ENCODE results near the gene DEPDC7. TPM values are rescaled to one million over a fixed set of nuclear protein-coding genes. Genes with fewer than 3 reads are reported as not detected.

DEPDC7 gene
- total and polyA plus RNA-seq, 2 donors (not counting 1 experiment from before 2014, with no cell fraction given), result 0.07 TPM; not detected in 1

DNA sequence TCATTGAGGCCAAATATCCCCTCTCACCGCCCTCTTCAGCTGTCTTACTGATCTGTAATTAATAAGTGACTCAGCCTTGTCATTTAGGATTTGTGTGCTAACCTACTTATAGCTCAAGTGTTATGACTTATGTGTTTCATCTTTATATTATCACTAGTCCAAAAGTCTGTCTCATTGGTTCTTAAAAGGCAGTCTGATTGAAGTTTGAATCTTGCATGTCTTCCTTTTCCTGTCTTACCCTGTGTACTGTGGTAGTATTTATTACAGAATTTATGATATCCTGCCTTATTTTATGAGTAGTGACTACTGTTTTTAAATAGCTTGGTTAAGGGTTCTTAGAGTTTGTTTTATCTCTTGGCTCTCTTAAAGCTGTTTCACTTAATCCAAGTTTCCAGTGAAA, 6.3 kb downstream of the DEPDC7 start:
- WGBS (ENCODE audit: insufficient coverage), result no CpG with 5 or more reads among the region's 1 CpG

DNA sequence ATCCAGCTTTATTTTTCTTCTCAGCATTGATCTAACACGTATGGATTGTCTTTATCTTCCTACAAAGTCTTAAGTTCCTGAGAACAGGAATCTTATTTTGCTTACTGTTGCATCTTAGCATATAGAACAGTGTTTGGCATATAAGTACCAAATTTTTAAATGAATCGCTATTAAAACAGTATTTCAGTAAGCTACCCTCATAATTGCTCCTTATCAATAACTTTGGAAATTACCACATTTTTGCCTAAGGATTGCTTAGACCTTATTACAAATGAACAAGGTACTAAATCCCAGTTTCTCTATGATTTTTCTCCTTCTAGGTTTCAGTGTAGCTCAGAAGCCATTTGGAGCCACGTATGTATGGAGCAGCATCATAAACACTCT, 9.7 kb downstream of the DEPDC7 start:
- Histone ChIP-seq H3K9me3 (ENCODE audit: control extremely low read depth in 1 of 3, control insufficient read depth in 2 of 3, insufficient read depth in 1 of 3, low read length in 2 of 3) (no peaks in the 10 kb centered on the region), H3K4me2 (replicated peaks; ENCODE audit: low read depth, low read length, poor library complexity, severe bottlenecking) (no peak overlapping the region), H3K9ac (ENCODE audit: low read length) (no peak overlapping the region), H3K4me3 (ENCODE audit: control extremely low read depth in 1 of 5, extremely low read depth in 1 of 5, insufficient read depth in 1 of 5, low read depth in 2 of 5, low read length in 4 of 5) (no peak overlapping the region), H3K79me2 (ENCODE audit: control insufficient read depth, insufficient read depth, low read length) (no peaks in the 10 kb centered on the region), H3K36me3 (replicated peaks in 1 of 2; ENCODE audit: control extremely low read depth in 1 of 2, control insufficient read depth in 1 of 2, extremely low read depth in 1 of 2, insufficient read depth in 2 of 2, low read length in 1 of 2) (no peaks in the 10 kb centered on the region), H3K27me3 (replicated peaks in 1 of 4; ENCODE audit: control extremely low read depth in 1 of 4, control insufficient read depth in 3 of 4, insufficient read depth in 4 of 4, low read length in 3 of 4) (no peaks in the 10 kb centered on the region), H3K4me1 (ENCODE audit: control insufficient read depth in 2 of 2, insufficient read depth in 2 of 2, low read length in 2 of 2) (no peaks in the 10 kb centered on the region), H4K20me1 (ENCODE audit: control insufficient read depth, insufficient read depth, low read length, poor library complexity, severe bottlenecking) (no peaks in the 10 kb centered on the region), H2AFZ (ENCODE audit: insufficient read depth, low read depth, low read length, poor library complexity, severe bottlenecking) (no peak overlapping the region), H3K27ac (ENCODE audit: low read length in 2 of 2) (no peak overlapping the region)
- CTCF ChIA-PET, result interaction anchor here (2.7 kb wide), 1 partner anchor 41 kb away, joined by 7 read pairs; no protein-coding TSS in a partner anchor
- H3K4me1 Mint-ChIP-seq, result no peaks in the 10 kb centered on the region
- no peaks in the 10 kb centered on the region for H3K9me3 Mint-ChIP-seq (ENCODE audit: insufficient read depth)
- H3K4me3 Mint-ChIP-seq, result no peak overlapping the region
- POLR2A ChIA-PET, result no interaction called here
- no CpG with 5 or more reads among the region's 3 CpGs for WGBS (ENCODE audit: insufficient coverage)
- ATAC-seq (ENCODE audit: low read depth) (no peak), DNase-seq (no peak)
- no peak overlapping the region for H3K27ac Mint-ChIP-seq
- intact Hi-C loops (cut with micrococcal nuclease), result no loop called here
- H3K27me3 Mint-ChIP-seq, result peaks cover 15% of the 10 kb centered on the region
- TF ChIP-seq, protein P1, sequence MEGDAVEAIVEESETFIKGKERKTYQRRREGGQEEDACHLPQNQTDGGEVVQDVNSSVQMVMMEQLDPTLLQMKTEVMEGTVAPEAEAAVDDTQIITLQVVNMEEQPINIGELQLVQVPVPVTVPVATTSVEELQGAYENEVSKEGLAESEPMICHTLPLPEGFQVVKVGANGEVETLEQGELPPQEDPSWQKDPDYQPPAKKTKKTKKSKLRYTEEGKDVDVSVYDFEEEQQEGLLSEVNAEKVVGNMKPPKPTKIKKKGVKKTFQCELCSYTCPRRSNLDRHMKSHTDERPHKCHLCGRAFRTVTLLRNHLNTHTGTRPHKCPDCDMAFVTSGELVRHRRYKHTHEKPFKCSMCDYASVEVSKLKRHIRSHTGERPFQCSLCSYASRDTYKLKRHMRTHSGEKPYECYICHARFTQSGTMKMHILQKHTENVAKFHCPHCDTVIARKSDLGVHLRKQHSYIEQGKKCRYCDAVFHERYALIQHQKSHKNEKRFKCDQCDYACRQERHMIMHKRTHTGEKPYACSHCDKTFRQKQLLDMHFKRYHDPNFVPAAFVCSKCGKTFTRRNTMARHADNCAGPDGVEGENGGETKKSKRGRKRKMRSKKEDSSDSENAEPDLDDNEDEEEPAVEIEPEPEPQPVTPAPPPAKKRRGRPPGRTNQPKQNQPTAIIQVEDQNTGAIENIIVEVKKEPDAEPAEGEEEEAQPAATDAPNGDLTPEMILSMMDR (IDR thresholded peaks at IDR 0.05), result no peak
- TF ChIP-seq EZH2 (IDR thresholded peaks at IDR 0.05; ENCODE audit: borderline replicate concordance, insufficient read depth, low read depth, low read length, poor library complexity, severe bottlenecking), result no peak

More for the DNA sequence above, 6.3 kb downstream of the DEPDC7 start:
- Histone ChIP-seq H3K27ac (ENCODE audit: low read length in 2 of 2) (no peak overlapping the region), H4K20me1 (ENCODE audit: control insufficient read depth, insufficient read depth, low read length, poor library complexity, severe bottlenecking) (no peaks in the 10 kb centered on the region), H3K9ac (ENCODE audit: low read length) (no peak overlapping the region), H3K4me3 (ENCODE audit: control extremely low read depth in 1 of 5, extremely low read depth in 1 of 5, insufficient read depth in 1 of 5, low read depth in 2 of 5, low read length in 4 of 5) (no peak overlapping the region), H3K79me2 (ENCODE audit: control insufficient read depth, insufficient read depth, low read length) (no peaks in the 10 kb centered on the region), H2AFZ (ENCODE audit: insufficient read depth, low read depth, low read length, poor library complexity, severe bottlenecking) (no peak overlapping the region), H3K4me1 (ENCODE audit: control insufficient read depth in 2 of 2, insufficient read depth in 2 of 2, low read length in 2 of 2) (no peaks in the 10 kb centered on the region), H3K36me3 (replicated peaks in 1 of 2; ENCODE audit: control extremely low read depth in 1 of 2, control insufficient read depth in 1 of 2, extremely low read depth in 1 of 2, insufficient read depth in 2 of 2, low read length in 1 of 2) (no peaks in the 10 kb centered on the region), H3K27me3 (replicated peaks in 1 of 4; ENCODE audit: control extremely low read depth in 1 of 4, control insufficient read depth in 3 of 4, insufficient read depth in 4 of 4, low read length in 3 of 4) (peaks cover 0 to 18% (median 10%) of the 10 kb centered on the region in 4 experiments), H3K4me2 (replicated peaks; ENCODE audit: low read depth, low read length, poor library complexity, severe bottlenecking) (no peak overlapping the region), H3K9me3 (ENCODE audit: control extremely low read depth in 1 of 3, control insufficient read depth in 2 of 3, insufficient read depth in 1 of 3, low read length in 2 of 3) (no peaks in the 10 kb centered on the region)
- no peaks in the 10 kb centered on the region for H3K9me3 Mint-ChIP-seq (ENCODE audit: insufficient read depth)
- ATAC-seq (ENCODE audit: low read depth) (no peak), DNase-seq (no peak)
- peaks cover 39% of the 10 kb centered on the region for H3K27me3 Mint-ChIP-seq
- peaks cover 1% of the 10 kb centered on the region for H3K4me1 Mint-ChIP-seq
- no peak overlapping the region for H3K4me3 Mint-ChIP-seq
- POLR2A ChIA-PET, result no interaction called here
- TF ChIP-seq, protein P1 (IDR thresholded peaks at IDR 0.05), result no peak
- TF ChIP-seq EZH2 (IDR thresholded peaks at IDR 0.05; ENCODE audit: borderline replicate concordance, insufficient read depth, low read depth, low read length, poor library complexity, severe bottlenecking), result no peak
- no peak overlapping the region for H3K27ac Mint-ChIP-seq
- intact Hi-C loops (cut with micrococcal nuclease), result no loop called here
- CTCF ChIA-PET, result interaction anchor here (1.3 kb wide), 1 partner anchor 44 kb away, joined by 4 read pairs; no protein-coding TSS in a partner anchor

Data from B cell (primary cell).